Osteocyte (in vitro differentiated cells): ENCODE measurements around the gene JAZF1. TPM values are rescaled to one million over a fixed set of nuclear protein-coding genes. Genes with fewer than 3 reads are reported as not detected.

Experiments used
- DNase-seq: peaks from one replicate; pipeline ENCODE4 v3.0.0; 2021; ENCODE audit warnings: mixed read lengths; ENCODE audit not compliant: unreplicated experiment; ENCODE audit errors: extremely low spot score
- H3K27ac Mint-ChIP-seq: one replicate; pipeline ENCODE4 v1.8.0; 2021; ENCODE audit warnings: mild to moderate bottlenecking, mixed read lengths; ENCODE audit not compliant: unreplicated experiment
- H3K27me3 Mint-ChIP-seq: one replicate; pipeline ENCODE4 v1.8.0; 2021; ENCODE audit warnings: mixed read lengths; ENCODE audit not compliant: unreplicated experiment
- H3K36me3 Mint-ChIP-seq: one replicate; pipeline ENCODE4 v1.8.0; 2021; ENCODE audit warnings: mixed read lengths; ENCODE audit not compliant: unreplicated experiment
- H3K4me1 Mint-ChIP-seq: one replicate; pipeline ENCODE4 v1.8.0; 2021; ENCODE audit warnings: mixed read lengths; ENCODE audit not compliant: unreplicated experiment
- H3K4me3 Mint-ChIP-seq: one replicate; pipeline ENCODE4 v1.8.0; 2021; ENCODE audit warnings: mild to moderate bottlenecking, moderate library complexity, mixed read lengths; ENCODE audit not compliant: unreplicated experiment
- H3K9me3 Mint-ChIP-seq: one replicate; pipeline ENCODE4 v1.8.0; 2021; ENCODE audit warnings: mixed read lengths; ENCODE audit not compliant: unreplicated experiment
- total RNA-seq: library from RNA; stranded (reverse); gene quantifications from 2 replicates; pipeline ENCODE4 v1.2.1, GENCODE V29; 2021
- TF ChIP-seq, protein P1 (sequence below): fragments of 200-600 bp; sonication (generic); IDR thresholded peaks from 2 replicates; pipeline ENCODE4 v1.5.0; 2021; ENCODE audit warnings: antibody characterized with exemption, mild to moderate bottlenecking, moderate library complexity

JAZF1 gene
- total RNA-seq, 1 donor from 2014 or later = 19.8 TPM

- Mint-ChIP-seq H3K27me3 (no peaks in the 10 kb centered on the region), H3K9me3 (no peaks in the 10 kb centered on the region), H3K4me3 (no peak overlapping the region), H3K27ac (no peak overlapping the region), H3K4me1 (peaks cover 20% of the 10 kb centered on the region), H3K36me3 (peaks cover 13% of the 10 kb centered on the region)
- no peak for DNase-seq
- TF ChIP-seq, protein P1, sequence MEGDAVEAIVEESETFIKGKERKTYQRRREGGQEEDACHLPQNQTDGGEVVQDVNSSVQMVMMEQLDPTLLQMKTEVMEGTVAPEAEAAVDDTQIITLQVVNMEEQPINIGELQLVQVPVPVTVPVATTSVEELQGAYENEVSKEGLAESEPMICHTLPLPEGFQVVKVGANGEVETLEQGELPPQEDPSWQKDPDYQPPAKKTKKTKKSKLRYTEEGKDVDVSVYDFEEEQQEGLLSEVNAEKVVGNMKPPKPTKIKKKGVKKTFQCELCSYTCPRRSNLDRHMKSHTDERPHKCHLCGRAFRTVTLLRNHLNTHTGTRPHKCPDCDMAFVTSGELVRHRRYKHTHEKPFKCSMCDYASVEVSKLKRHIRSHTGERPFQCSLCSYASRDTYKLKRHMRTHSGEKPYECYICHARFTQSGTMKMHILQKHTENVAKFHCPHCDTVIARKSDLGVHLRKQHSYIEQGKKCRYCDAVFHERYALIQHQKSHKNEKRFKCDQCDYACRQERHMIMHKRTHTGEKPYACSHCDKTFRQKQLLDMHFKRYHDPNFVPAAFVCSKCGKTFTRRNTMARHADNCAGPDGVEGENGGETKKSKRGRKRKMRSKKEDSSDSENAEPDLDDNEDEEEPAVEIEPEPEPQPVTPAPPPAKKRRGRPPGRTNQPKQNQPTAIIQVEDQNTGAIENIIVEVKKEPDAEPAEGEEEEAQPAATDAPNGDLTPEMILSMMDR = no peak
These were observed 399.4 kb downstream of the JAZF1 start for GRCh38 chr7:27781188-27781587.

Other genes starting within 250 kb of the JAZF1 start
- gene CREB5, start 231.7 kb upstream of the JAZF1 start, total RNA-seq = 6.5 and 7.5 TPM in 2 replicates